GM20000 (cell line): Measurements from ENCODE around the gene PITPNM3.

Experiments used
- DNase-seq: peaks from one replicate; pipeline ENCODE4 v3.0.0; 2012; ENCODE audit warnings: low spot score
- TF ChIP-seq, protein P1 (sequence below): IDR thresholded peaks from 2 replicates; pipeline ENCODE4 v1.5.1; 2012; ENCODE audit warnings: mild to moderate bottlenecking, control low read depth; ENCODE audit errors: extremely low read depth, missing control alignments

The PITPNM3 gene

DNA sequence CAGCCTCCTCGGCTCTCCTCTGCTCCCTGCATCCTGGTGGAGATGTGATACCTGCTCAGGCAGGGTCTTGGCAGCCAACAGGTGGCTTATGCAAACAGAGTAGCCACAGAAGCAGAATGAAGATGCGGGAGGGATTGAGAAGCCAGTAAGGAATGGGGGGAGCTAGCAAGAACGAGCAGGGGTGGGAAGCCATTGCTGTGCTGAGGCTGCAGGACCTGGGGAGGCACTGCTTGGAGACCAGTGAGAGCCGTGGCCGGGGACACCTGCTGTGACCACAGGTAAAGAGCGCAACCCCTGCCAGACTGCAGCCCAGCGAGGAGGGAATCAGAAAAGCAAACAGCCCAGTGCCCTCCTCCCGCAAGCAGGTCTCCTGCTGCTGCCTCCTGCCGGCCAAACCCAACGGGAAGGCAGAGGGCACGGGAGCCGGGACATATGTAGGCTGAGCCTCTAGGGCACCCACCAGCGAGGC lies 136.1 kb downstream of the PITPNM3 start:
- TF ChIP-seq, protein P1, sequence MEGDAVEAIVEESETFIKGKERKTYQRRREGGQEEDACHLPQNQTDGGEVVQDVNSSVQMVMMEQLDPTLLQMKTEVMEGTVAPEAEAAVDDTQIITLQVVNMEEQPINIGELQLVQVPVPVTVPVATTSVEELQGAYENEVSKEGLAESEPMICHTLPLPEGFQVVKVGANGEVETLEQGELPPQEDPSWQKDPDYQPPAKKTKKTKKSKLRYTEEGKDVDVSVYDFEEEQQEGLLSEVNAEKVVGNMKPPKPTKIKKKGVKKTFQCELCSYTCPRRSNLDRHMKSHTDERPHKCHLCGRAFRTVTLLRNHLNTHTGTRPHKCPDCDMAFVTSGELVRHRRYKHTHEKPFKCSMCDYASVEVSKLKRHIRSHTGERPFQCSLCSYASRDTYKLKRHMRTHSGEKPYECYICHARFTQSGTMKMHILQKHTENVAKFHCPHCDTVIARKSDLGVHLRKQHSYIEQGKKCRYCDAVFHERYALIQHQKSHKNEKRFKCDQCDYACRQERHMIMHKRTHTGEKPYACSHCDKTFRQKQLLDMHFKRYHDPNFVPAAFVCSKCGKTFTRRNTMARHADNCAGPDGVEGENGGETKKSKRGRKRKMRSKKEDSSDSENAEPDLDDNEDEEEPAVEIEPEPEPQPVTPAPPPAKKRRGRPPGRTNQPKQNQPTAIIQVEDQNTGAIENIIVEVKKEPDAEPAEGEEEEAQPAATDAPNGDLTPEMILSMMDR, result no peak
- DNase-seq, result no peak

DNA sequence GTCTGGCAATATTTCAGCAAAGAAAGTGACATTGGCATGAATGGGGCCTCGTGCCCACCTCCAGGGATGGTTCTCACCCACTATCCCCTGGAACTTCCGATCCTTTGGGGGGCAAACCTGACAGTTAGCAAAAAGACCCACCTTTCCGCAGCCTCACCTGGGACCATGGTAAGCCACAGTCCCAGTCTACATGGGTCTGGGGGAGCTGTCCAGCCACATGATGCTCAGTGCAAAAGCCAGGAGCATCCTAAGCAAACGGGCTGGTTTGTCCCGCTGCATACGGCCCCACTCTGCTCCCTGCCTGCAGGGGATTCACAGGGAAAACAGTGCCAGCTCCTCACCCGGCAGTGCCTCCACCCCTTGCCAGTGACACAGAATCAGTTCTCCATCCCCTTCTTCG lies 140.7 kb downstream of the PITPNM3 start:
- TF ChIP-seq, protein P1, result no peak
- DNase-seq, result no peak

DNA sequence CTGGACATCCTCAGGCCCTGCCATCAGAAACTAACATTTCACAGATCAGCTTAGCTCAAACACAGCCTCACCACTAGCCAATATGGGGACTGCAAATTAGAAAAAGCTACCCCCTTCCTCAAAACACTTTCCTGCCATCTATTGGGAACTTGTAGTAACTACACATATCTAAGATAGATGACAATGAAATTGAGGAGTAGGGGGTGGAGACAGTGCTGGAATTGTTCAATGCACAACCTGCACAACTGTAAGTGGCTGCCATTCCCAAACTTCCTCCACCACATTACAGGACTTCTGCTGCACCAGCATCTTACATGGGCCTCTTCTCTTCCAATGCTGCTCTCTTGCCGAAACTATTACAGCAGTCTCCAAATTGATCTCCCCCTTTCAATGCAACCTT lies 143.3 kb downstream of the PITPNM3 start:
- peak; percentile 55 for DNase-seq
- TF ChIP-seq, protein P1, result peak; percentile 8

DNA sequence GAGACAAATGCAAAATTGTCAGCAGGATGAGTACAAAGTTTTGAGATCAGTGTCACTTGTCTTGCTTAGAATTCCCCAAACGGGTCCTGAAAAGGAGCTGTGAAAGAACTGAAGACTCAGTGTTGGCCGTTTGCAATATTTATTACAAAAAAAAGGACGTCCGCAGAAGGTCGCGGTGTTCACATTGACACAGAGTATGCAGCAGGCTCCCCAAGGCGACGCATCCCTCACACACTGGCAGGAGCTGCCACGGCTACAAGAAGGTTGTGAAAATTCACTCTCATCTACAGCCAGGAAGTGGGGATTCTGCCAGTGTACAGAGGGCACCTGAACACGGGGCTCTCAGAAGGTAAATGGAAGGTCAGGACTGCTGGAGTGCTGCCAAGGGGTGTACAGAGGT lies 147.6 kb downstream of the PITPNM3 start:
- TF ChIP-seq, protein P1, result no peak
- DNase-seq, result no peak

DNA sequence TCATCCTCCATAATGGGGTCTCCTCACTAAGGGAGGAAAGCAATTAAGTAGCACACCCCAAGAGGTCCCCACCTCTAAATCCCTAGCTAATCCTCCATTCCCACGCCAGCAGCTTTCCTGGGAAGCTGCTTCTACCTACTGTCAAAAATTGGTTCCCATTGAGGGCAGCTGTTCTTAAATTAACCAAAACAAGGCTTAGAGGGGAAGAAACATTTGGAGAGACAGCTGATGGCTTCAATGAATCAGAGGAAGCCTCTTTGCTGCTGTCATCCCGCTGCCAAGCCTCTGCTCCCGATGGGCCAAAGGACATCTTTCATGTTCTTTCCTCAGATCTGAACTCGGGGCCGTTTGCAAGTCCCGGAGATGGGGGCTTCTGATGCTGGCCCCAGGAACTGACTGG lies 148.1 kb downstream of the PITPNM3 start:
- DNase-seq, result no peak
- TF ChIP-seq, protein P1, result no peak

DNA sequence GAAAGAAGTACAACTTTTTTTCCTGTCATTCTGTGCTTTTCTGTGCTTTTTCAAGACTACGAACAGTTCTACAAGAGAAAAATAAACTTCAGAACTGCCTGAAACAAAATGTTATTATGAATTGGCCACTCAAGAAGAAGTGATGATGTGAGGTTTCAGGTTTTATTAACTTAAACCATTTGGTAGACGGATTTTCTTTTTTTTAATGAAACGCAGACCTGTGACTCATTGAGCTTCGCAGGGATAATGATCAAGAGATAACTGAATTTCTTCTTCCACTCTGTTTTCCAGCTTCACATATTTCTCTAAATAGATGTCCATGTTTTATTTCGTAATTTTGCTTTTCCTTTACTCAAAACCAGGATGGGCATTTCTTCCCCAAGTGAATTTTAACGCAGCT lies 154.1 kb downstream of the PITPNM3 start:
- DNase-seq, result no peak
- TF ChIP-seq, protein P1, result no peak
